Measurements from ENCODE around the gene PPIF.

- no peak for TF ChIP-seq CTCF (IDR thresholded peaks at IDR 0.05)
- TF ChIP-seq, protein P1, sequence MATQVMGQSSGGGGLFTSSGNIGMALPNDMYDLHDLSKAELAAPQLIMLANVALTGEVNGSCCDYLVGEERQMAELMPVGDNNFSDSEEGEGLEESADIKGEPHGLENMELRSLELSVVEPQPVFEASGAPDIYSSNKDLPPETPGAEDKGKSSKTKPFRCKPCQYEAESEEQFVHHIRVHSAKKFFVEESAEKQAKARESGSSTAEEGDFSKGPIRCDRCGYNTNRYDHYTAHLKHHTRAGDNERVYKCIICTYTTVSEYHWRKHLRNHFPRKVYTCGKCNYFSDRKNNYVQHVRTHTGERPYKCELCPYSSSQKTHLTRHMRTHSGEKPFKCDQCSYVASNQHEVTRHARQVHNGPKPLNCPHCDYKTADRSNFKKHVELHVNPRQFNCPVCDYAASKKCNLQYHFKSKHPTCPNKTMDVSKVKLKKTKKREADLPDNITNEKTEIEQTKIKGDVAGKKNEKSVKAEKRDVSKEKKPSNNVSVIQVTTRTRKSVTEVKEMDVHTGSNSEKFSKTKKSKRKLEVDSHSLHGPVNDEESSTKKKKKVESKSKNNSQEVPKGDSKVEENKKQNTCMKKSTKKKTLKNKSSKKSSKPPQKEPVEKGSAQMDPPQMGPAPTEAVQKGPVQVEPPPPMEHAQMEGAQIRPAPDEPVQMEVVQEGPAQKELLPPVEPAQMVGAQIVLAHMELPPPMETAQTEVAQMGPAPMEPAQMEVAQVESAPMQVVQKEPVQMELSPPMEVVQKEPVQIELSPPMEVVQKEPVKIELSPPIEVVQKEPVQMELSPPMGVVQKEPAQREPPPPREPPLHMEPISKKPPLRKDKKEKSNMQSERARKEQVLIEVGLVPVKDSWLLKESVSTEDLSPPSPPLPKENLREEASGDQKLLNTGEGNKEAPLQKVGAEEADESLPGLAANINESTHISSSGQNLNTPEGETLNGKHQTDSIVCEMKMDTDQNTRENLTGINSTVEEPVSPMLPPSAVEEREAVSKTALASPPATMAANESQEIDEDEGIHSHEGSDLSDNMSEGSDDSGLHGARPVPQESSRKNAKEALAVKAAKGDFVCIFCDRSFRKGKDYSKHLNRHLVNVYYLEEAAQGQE (IDR thresholded peaks at IDR 0.05; ENCODE audit: insufficient read depth in 1 of 2, low read depth in 2 of 2, low read length in 1 of 2): no peak
- TF ChIP-seq SIN3A (IDR thresholded peaks at IDR 0.05; ENCODE audit: borderline replicate concordance, insufficient read depth, low read depth, low read length): no peak
These were observed 34.6 kb upstream of the PPIF start for GRCh38 chr10:79312601-79313187.

Data from Panc1 (cell line).